ENCODE results near the gene XKR8.
"Not testable (repeated sequence)": the region's sequence is repeated elsewhere in the genome, so short reads cannot be mapped to it uniquely, and the experiment has no call there.

Gene XKR8

GRCh38 chr1:27993241-27993640 is 33.5 kb downstream of the XKR8 start:
- no peaks in the 10 kb centered on the region for H3K9me3 ChIP-seq (ENCODE audit: control insufficient read depth, insufficient read depth, low read length)
- no peak overlapping the region for H3K4me3 ChIP-seq (ENCODE audit: low read depth, low read length)
- peaks cover 88% of the 10 kb centered on the region for H3K36me3 ChIP-seq (ENCODE audit: control insufficient read depth, insufficient read depth, low read length)
- no peak overlapping the region for H3K27ac ChIP-seq (ENCODE audit: low read depth, low read length)
- no peak overlapping the region for H3K9ac ChIP-seq (ENCODE audit: low read depth, low read length)
- H3K4me1 ChIP-seq (ENCODE audit: control insufficient read depth, insufficient read depth, low read length) = no peaks in the 10 kb centered on the region
- no peaks in the 10 kb centered on the region for H3K27me3 ChIP-seq (ENCODE audit: control insufficient read depth, insufficient read depth, low read length)

- peaks cover 83% of the 10 kb centered on the region for H3K36me3 ChIP-seq (ENCODE audit: control insufficient read depth, insufficient read depth, low read length)
- no peak overlapping the region for H3K27ac ChIP-seq (ENCODE audit: low read depth, low read length)
- no peaks in the 10 kb centered on the region for H3K27me3 ChIP-seq (ENCODE audit: control insufficient read depth, insufficient read depth, low read length)
- H3K9me3 ChIP-seq (ENCODE audit: control insufficient read depth, insufficient read depth, low read length) = no peaks in the 10 kb centered on the region
- no peak overlapping the region for H3K9ac ChIP-seq (ENCODE audit: low read depth, low read length)
- no peak overlapping the region for H3K4me3 ChIP-seq (ENCODE audit: low read depth, low read length)
- H3K4me1 ChIP-seq (ENCODE audit: control insufficient read depth, insufficient read depth, low read length) = no peaks in the 10 kb centered on the region
These were observed 34.3 kb downstream of the XKR8 start for GRCh38 chr1:27994060-27994459.

- not testable (repeated sequence) for H3K4me1 ChIP-seq (ENCODE audit: control insufficient read depth, insufficient read depth, low read length); H3K27me3 ChIP-seq (ENCODE audit: control insufficient read depth, insufficient read depth, low read length); H3K4me3 ChIP-seq (ENCODE audit: low read depth, low read length); H3K27ac ChIP-seq (ENCODE audit: low read depth, low read length); H3K9ac ChIP-seq (ENCODE audit: low read depth, low read length); H3K9me3 ChIP-seq (ENCODE audit: control insufficient read depth, insufficient read depth, low read length)
- H3K36me3 ChIP-seq (ENCODE audit: control insufficient read depth, insufficient read depth, low read length) = peaks cover 83% of the 10 kb centered on the region
These were observed 34.8 kb downstream of the XKR8 start for GRCh38 chr1:27994526-27994925.

GRCh38 chr1:27999055-27999454 is 39.3 kb downstream of the XKR8 start:
- Histone ChIP-seq H3K27me3 (ENCODE audit: control insufficient read depth, insufficient read depth, low read length) (no peaks in the 10 kb centered on the region), H3K36me3 (ENCODE audit: control insufficient read depth, insufficient read depth, low read length) (peaks cover 58% of the 10 kb centered on the region), H3K27ac (ENCODE audit: low read depth, low read length) (no peak overlapping the region), H3K9me3 (ENCODE audit: control insufficient read depth, insufficient read depth, low read length) (no peaks in the 10 kb centered on the region), H3K4me1 (ENCODE audit: control insufficient read depth, insufficient read depth, low read length) (no peaks in the 10 kb centered on the region), H3K4me3 (ENCODE audit: low read depth, low read length) (no peak overlapping the region), H3K9ac (ENCODE audit: low read depth, low read length) (no peak overlapping the region)

GRCh38 chr1:28002600-28002999 is 42.8 kb downstream of the XKR8 start:
- no peaks in the 10 kb centered on the region for H3K9me3 ChIP-seq (ENCODE audit: control insufficient read depth, insufficient read depth, low read length)
- H3K27ac ChIP-seq (ENCODE audit: low read depth, low read length) = no peak overlapping the region
- no peak overlapping the region for H3K4me3 ChIP-seq (ENCODE audit: low read depth, low read length)
- no peaks in the 10 kb centered on the region for H3K4me1 ChIP-seq (ENCODE audit: control insufficient read depth, insufficient read depth, low read length)
- H3K9ac ChIP-seq (ENCODE audit: low read depth, low read length) = no peak overlapping the region
- H3K36me3 ChIP-seq (ENCODE audit: control insufficient read depth, insufficient read depth, low read length) = peaks cover 45% of the 10 kb centered on the region
- no peaks in the 10 kb centered on the region for H3K27me3 ChIP-seq (ENCODE audit: control insufficient read depth, insufficient read depth, low read length)

GRCh38 chr1:28003117-28003516 is 43.3 kb downstream of the XKR8 start:
- not testable (repeated sequence) for H3K4me3 ChIP-seq (ENCODE audit: low read depth, low read length); H3K4me1 ChIP-seq (ENCODE audit: control insufficient read depth, insufficient read depth, low read length); H3K9ac ChIP-seq (ENCODE audit: low read depth, low read length); H3K27me3 ChIP-seq (ENCODE audit: control insufficient read depth, insufficient read depth, low read length); H3K27ac ChIP-seq (ENCODE audit: low read depth, low read length); H3K9me3 ChIP-seq (ENCODE audit: control insufficient read depth, insufficient read depth, low read length)
- peaks cover 40% of the 10 kb centered on the region for H3K36me3 ChIP-seq (ENCODE audit: control insufficient read depth, insufficient read depth, low read length)

- no peak overlapping the region for H3K9ac ChIP-seq (ENCODE audit: low read depth, low read length)
- no peaks in the 10 kb centered on the region for H3K4me1 ChIP-seq (ENCODE audit: control insufficient read depth, insufficient read depth, low read length)
- peaks cover 44% of the 10 kb centered on the region for H3K36me3 ChIP-seq (ENCODE audit: control insufficient read depth, insufficient read depth, low read length)
- no peaks in the 10 kb centered on the region for H3K9me3 ChIP-seq (ENCODE audit: control insufficient read depth, insufficient read depth, low read length)
- no peak overlapping the region for H3K27ac ChIP-seq (ENCODE audit: low read depth, low read length)
- H3K27me3 ChIP-seq (ENCODE audit: control insufficient read depth, insufficient read depth, low read length) = no peaks in the 10 kb centered on the region
- no peak overlapping the region for H3K4me3 ChIP-seq (ENCODE audit: low read depth, low read length)
These were observed 51.2 kb downstream of the XKR8 start for GRCh38 chr1:28010969-28011368.

Measured in HUES48 (cell line).